Immature natural killer cell (primary cell): ENCODE measurements around the gene JARID2. TPM values are rescaled to one million over a fixed set of nuclear protein-coding genes. Genes with fewer than 3 reads are reported as not detected.

Experiments used
- DNase-seq, 3 donors: peaks; one replicate each; pipeline ENCODE4 v3.0.0; 2022; ENCODE audit warnings: mixed read lengths in 1 of 3
- H3K27ac Mint-ChIP-seq, 6 donors: one replicate each; pipeline ENCODE4 v1.8.0; 2020; ENCODE audit warnings: mixed read lengths in 6 of 6, mild to moderate bottlenecking in 5 of 6, inconsistent platforms in 4 of 6, moderate library complexity in 3 of 6
- H3K27me3 Mint-ChIP-seq, 3 donors: one replicate each; pipeline ENCODE4 v1.8.0; 2020 to 2021; ENCODE audit warnings: low read depth in 3 of 3, mild to moderate bottlenecking in 3 of 3, mixed read lengths in 3 of 3, moderate library complexity in 3 of 3, inconsistent platforms in 1 of 3
- H3K36me3 Mint-ChIP-seq, 3 donors: one replicate each; pipeline ENCODE4 v1.8.0; 2020; ENCODE audit warnings: mixed read lengths in 3 of 3, inconsistent platforms in 2 of 3, mild to moderate bottlenecking in 2 of 3
- H3K4me1 Mint-ChIP-seq, 2 donors: one replicate each; pipeline ENCODE4 v1.8.0; 2020; ENCODE audit warnings: inconsistent platforms in 2 of 2, mild to moderate bottlenecking in 2 of 2, mixed read lengths in 2 of 2, moderate library complexity in 1 of 2
- H3K4me3 Mint-ChIP-seq, 5 donors: one replicate each; pipeline ENCODE4 v1.8.0; 2020; ENCODE audit warnings: mild to moderate bottlenecking in 5 of 5, mixed read lengths in 5 of 5, inconsistent platforms in 3 of 5, moderate library complexity in 3 of 5
- H3K9me3 Mint-ChIP-seq, 6 donors: one replicate each; pipeline ENCODE4 v1.8.0; 2020; ENCODE audit warnings: mild to moderate bottlenecking in 6 of 6, mixed read lengths in 6 of 6, inconsistent platforms in 4 of 6, moderate library complexity in 3 of 6
- polyA plus RNA-seq, 3 donors: library from polyadenylated mRNA; unstranded; fragments of 300-500 nt; fragmentation: Illumina TruSeq; gene quantifications; one replicate each; pipeline ENCODE4 v1.2.3, GENCODE V29; 2021

Gene JARID2
- polyA plus RNA-seq, result 10 to 100 TPM in 1 of 3 donors, 1 to 10 TPM in 2; 4.3 to 26.1 (median 7.8) TPM

GRCh38 chr6:15245361-15246216, at the start of gene JARID2:
Gene JARID2, plus strand, starts transcription at chr6:15246069. Its CDS starts 471 bp downstream, at chr6:15246540.
- Mint-ChIP-seq H3K9me3 (no peaks in the 10 kb centered on the region), H3K27me3 (peaks cover 16 to 37% (median 32%) of the 10 kb centered on the region in 3 donors), H3K27ac (peak within 1 kb of the TSS; percentile 93 to 98 (median 98)), H3K4me1 (peaks cover 34 to 45% of the 10 kb centered on the region in 2 donors), H3K4me3 (peak within 1 kb of the TSS; percentile 96 to 100 (median 100)), H3K36me3 (no peaks in the 10 kb centered on the region)
- DNase-seq, result peak; percentile 93 to 95 (median 94)

- peaks cover 0 to 2% (median 2%) of the 10 kb centered on the region in 3 donors for H3K27me3 Mint-ChIP-seq
- no peak for DNase-seq
Measured at GRCh38 chr6:15200087-15200486, 45.8 kb upstream of the JARID2 start.

GRCh38 chr6:15205321-15205720, 40.5 kb upstream of the JARID2 start:
- Mint-ChIP-seq H3K4me3 (no peak overlapping the region), H3K27me3 (peaks cover 0 to 2% (median 0%) of the 10 kb centered on the region in 3 donors), H3K9me3 (no peaks in the 10 kb centered on the region), H3K4me1 (no peaks in the 10 kb centered on the region), H3K27ac (no peak overlapping the region), H3K36me3 (peaks cover 0 to 4% (median 0%) of the 10 kb centered on the region in 3 donors)
- DNase-seq, result no peak

More at GRCh38 chr6:15200087-15200486, 45.8 kb upstream of the JARID2 start:
- Mint-ChIP-seq H3K36me3 (peaks cover 0 to 4% (median 0%) of the 10 kb centered on the region in 3 donors), H3K4me3 (no peak overlapping the region), H3K9me3 (no peaks in the 10 kb centered on the region), H3K27ac (no peak overlapping the region), H3K4me1 (no peaks in the 10 kb centered on the region)

- Mint-ChIP-seq H3K9me3 (no peaks in the 10 kb centered on the region), H3K27me3 (peaks cover 0 to 2% (median 2%) of the 10 kb centered on the region in 3 donors), H3K4me1 (no peaks in the 10 kb centered on the region), H3K36me3 (peaks cover 0 to 4% (median 0%) of the 10 kb centered on the region in 3 donors), H3K27ac (no peak overlapping the region), H3K4me3 (no peak overlapping the region)
- no peak for DNase-seq
Measured at GRCh38 chr6:15206887-15207286, 39.0 kb upstream of the JARID2 start.

- H3K27ac Mint-ChIP-seq, result no peak overlapping the region
- no peaks in the 10 kb centered on the region for H3K4me1 Mint-ChIP-seq
- DNase-seq, result no peak
- peaks cover 0 to 2% (median 2%) of the 10 kb centered on the region in 3 donors for H3K27me3 Mint-ChIP-seq
- no peak overlapping the region for H3K4me3 Mint-ChIP-seq
- H3K36me3 Mint-ChIP-seq, result no peaks in the 10 kb centered on the region
- no peaks in the 10 kb centered on the region for H3K9me3 Mint-ChIP-seq
Measured at GRCh38 chr6:15207923-15208322, 37.9 kb upstream of the JARID2 start.

GRCh38 chr6:15213838-15214400, 31.9 kb upstream of the JARID2 start:
- no peaks in the 10 kb centered on the region for H3K36me3 Mint-ChIP-seq
- no peak overlapping the region for H3K27ac Mint-ChIP-seq
- no peak for DNase-seq
- peaks cover 0 to 3% (median 2%) of the 10 kb centered on the region in 3 donors for H3K27me3 Mint-ChIP-seq
- no peak overlapping the region for H3K4me3 Mint-ChIP-seq
- H3K9me3 Mint-ChIP-seq, result no peaks in the 10 kb centered on the region
- H3K4me1 Mint-ChIP-seq, result no peaks in the 10 kb centered on the region

- no peaks in the 10 kb centered on the region for H3K4me1 Mint-ChIP-seq
Measured at GRCh38 chr6:15218401-15218800, 27.5 kb upstream of the JARID2 start.

GRCh38 chr6:15220062-15220461, 25.8 kb upstream of the JARID2 start:
- DNase-seq, result no peak
- no peaks in the 10 kb centered on the region for H3K4me1 Mint-ChIP-seq
- H3K27me3 Mint-ChIP-seq, result peaks cover 0 to 2% (median 2%) of the 10 kb centered on the region in 3 donors
- no peak overlapping the region for H3K4me3 Mint-ChIP-seq
- no peak overlapping the region for H3K27ac Mint-ChIP-seq
- no peaks in the 10 kb centered on the region for H3K9me3 Mint-ChIP-seq
- H3K36me3 Mint-ChIP-seq, result no peaks in the 10 kb centered on the region

More at GRCh38 chr6:15218401-15218800, 27.5 kb upstream of the JARID2 start:
- no peak overlapping the region for H3K4me3 Mint-ChIP-seq
- no peak for DNase-seq
- no peaks in the 10 kb centered on the region for H3K9me3 Mint-ChIP-seq
- peaks cover 0 to 2% (median 2%) of the 10 kb centered on the region in 3 donors for H3K27me3 Mint-ChIP-seq
- H3K36me3 Mint-ChIP-seq, result no peaks in the 10 kb centered on the region
- no peak overlapping the region for H3K27ac Mint-ChIP-seq

GRCh38 chr6:15227827-15228318, 18.0 kb upstream of the JARID2 start:
- no peaks in the 10 kb centered on the region for H3K4me1 Mint-ChIP-seq
- H3K27ac Mint-ChIP-seq, result no peak overlapping the region
- DNase-seq, result no peak
- no peaks in the 10 kb centered on the region for H3K9me3 Mint-ChIP-seq
- no peaks in the 10 kb centered on the region for H3K36me3 Mint-ChIP-seq
- H3K4me3 Mint-ChIP-seq, result no peak overlapping the region
- H3K27me3 Mint-ChIP-seq, result no peaks in the 10 kb centered on the region

GRCh38 chr6:15230827-15231226, 15.0 kb upstream of the JARID2 start:
- Mint-ChIP-seq H3K4me1 (no peaks in the 10 kb centered on the region), H3K36me3 (no peaks in the 10 kb centered on the region), H3K27me3 (peaks cover 0 to 2% (median 2%) of the 10 kb centered on the region in 3 donors), H3K4me3 (no peak overlapping the region), H3K27ac (no peak overlapping the region), H3K9me3 (no peaks in the 10 kb centered on the region)
- DNase-seq, result no peak

- H3K27ac Mint-ChIP-seq, result no peak overlapping the region
- no peak overlapping the region for H3K4me3 Mint-ChIP-seq
- no peaks in the 10 kb centered on the region for H3K36me3 Mint-ChIP-seq
Measured at GRCh38 chr6:15232836-15233510, 12.9 kb upstream of the JARID2 start.

GRCh38 chr6:15234068-15234758, 11.7 kb upstream of the JARID2 start:
- Mint-ChIP-seq H3K27ac (no peak overlapping the region), H3K4me1 (no peaks in the 10 kb centered on the region), H3K36me3 (no peaks in the 10 kb centered on the region), H3K4me3 (no peak overlapping the region), H3K27me3 (peaks cover 0 to 2% (median 2%) of the 10 kb centered on the region in 3 donors), H3K9me3 (no peaks in the 10 kb centered on the region)
- DNase-seq, result no peak

More at GRCh38 chr6:15232836-15233510, 12.9 kb upstream of the JARID2 start:
- no peak for DNase-seq
- no peaks in the 10 kb centered on the region for H3K4me1 Mint-ChIP-seq
- H3K9me3 Mint-ChIP-seq, result no peaks in the 10 kb centered on the region
- peaks cover 0 to 2% (median 2%) of the 10 kb centered on the region in 3 donors for H3K27me3 Mint-ChIP-seq

GRCh38 chr6:15239616-15240364, 6.1 kb upstream of the JARID2 start:
- peaks cover 2 to 6% (median 3%) of the 10 kb centered on the region in 3 donors for H3K27me3 Mint-ChIP-seq
- no peaks in the 10 kb centered on the region for H3K36me3 Mint-ChIP-seq
- no peak for DNase-seq
- no peak overlapping the region for H3K27ac Mint-ChIP-seq
- H3K4me3 Mint-ChIP-seq, result no peak overlapping the region
- H3K4me1 Mint-ChIP-seq, result peaks cover 2 to 6% of the 10 kb centered on the region in 2 donors
- no peaks in the 10 kb centered on the region for H3K9me3 Mint-ChIP-seq
